ENCODE measurements around the gene LIPE.

The LIPE gene

GRCh38 chr19:42362891-42363440 lies 64.2 kb downstream of the LIPE start:
- peaks cover 19% of the 10 kb centered on the region for H3K36me3 ChIP-seq (ENCODE audit: insufficient read depth, low read length)
- H3K27me3 ChIP-seq (ENCODE audit: insufficient read depth, low read length) = no peaks in the 10 kb centered on the region
- H3K27ac ChIP-seq (ENCODE audit: low read depth, low read length, poor library complexity, severe bottlenecking) = peak overlapping the region; percentile 27
- H2AFZ ChIP-seq (ENCODE audit: low read length) = no peak overlapping the region
- no peak overlapping the region for H3K9ac ChIP-seq (ENCODE audit: low read length)
- H3K4me2 ChIP-seq (ENCODE audit: low read length) = no peak overlapping the region
- no peaks in the 10 kb centered on the region for H3K79me2 ChIP-seq (ENCODE audit: insufficient read depth, low read length)
- H4K20me1 ChIP-seq (ENCODE audit: insufficient read depth, low read length) = no peaks in the 10 kb centered on the region
- TF ChIP-seq, protein P1, sequence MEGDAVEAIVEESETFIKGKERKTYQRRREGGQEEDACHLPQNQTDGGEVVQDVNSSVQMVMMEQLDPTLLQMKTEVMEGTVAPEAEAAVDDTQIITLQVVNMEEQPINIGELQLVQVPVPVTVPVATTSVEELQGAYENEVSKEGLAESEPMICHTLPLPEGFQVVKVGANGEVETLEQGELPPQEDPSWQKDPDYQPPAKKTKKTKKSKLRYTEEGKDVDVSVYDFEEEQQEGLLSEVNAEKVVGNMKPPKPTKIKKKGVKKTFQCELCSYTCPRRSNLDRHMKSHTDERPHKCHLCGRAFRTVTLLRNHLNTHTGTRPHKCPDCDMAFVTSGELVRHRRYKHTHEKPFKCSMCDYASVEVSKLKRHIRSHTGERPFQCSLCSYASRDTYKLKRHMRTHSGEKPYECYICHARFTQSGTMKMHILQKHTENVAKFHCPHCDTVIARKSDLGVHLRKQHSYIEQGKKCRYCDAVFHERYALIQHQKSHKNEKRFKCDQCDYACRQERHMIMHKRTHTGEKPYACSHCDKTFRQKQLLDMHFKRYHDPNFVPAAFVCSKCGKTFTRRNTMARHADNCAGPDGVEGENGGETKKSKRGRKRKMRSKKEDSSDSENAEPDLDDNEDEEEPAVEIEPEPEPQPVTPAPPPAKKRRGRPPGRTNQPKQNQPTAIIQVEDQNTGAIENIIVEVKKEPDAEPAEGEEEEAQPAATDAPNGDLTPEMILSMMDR (IDR thresholded peaks at IDR 0.05; ENCODE audit: low read length) = no peak
- TF ChIP-seq EZH2 (IDR thresholded peaks at IDR 0.05; ENCODE audit: borderline replicate concordance, low read length) = no peak
- peaks cover 18% of the 10 kb centered on the region for H3K4me1 ChIP-seq (ENCODE audit: insufficient read depth, low read length, severe bottlenecking)
- no peaks in the 10 kb centered on the region for H3K9me2 ChIP-seq (ENCODE audit: low read depth, low read length)
- no peak overlapping the region for H3K4me3 ChIP-seq (ENCODE audit: low read depth, low read length, poor library complexity, severe bottlenecking)
- peaks cover 12% of the 10 kb centered on the region for H3K9me3 ChIP-seq (ENCODE audit: low read length)
- no peaks in the 10 kb centered on the region for H3F3A ChIP-seq (ENCODE audit: insufficient read depth, low read length)

GRCh38 chr19:42362342-42362741 lies 64.8 kb downstream of the LIPE start:
- H3K36me3 ChIP-seq (ENCODE audit: insufficient read depth, low read length) = peaks cover 19% of the 10 kb centered on the region
- H3K79me2 ChIP-seq (ENCODE audit: insufficient read depth, low read length) = no peaks in the 10 kb centered on the region
- H3K27me3 ChIP-seq (ENCODE audit: insufficient read depth, low read length) = no peaks in the 10 kb centered on the region
- H3K4me2 ChIP-seq (ENCODE audit: low read length) = no peak overlapping the region
- H3K9me3 ChIP-seq (ENCODE audit: low read length) = peaks cover 12% of the 10 kb centered on the region
- H3K4me3 ChIP-seq (ENCODE audit: low read depth, low read length, poor library complexity, severe bottlenecking) = no peak overlapping the region
- H2AFZ ChIP-seq (ENCODE audit: low read length) = no peak overlapping the region
- H3K9ac ChIP-seq (ENCODE audit: low read length) = no peak overlapping the region
- peaks cover 18% of the 10 kb centered on the region for H3K4me1 ChIP-seq (ENCODE audit: insufficient read depth, low read length, severe bottlenecking)
- H3K9me2 ChIP-seq (ENCODE audit: low read depth, low read length) = no peaks in the 10 kb centered on the region
- no peaks in the 10 kb centered on the region for H3F3A ChIP-seq (ENCODE audit: insufficient read depth, low read length)
- TF ChIP-seq EZH2 (IDR thresholded peaks at IDR 0.05; ENCODE audit: borderline replicate concordance, low read length) = no peak
- TF ChIP-seq, protein P1 (IDR thresholded peaks at IDR 0.05; ENCODE audit: low read length) = no peak
- no peaks in the 10 kb centered on the region for H4K20me1 ChIP-seq (ENCODE audit: insufficient read depth, low read length)
- no peak overlapping the region for H3K27ac ChIP-seq (ENCODE audit: low read depth, low read length, poor library complexity, severe bottlenecking)

GRCh38 chr19:42361545-42361910 lies 65.7 kb downstream of the LIPE start:
- H3K9ac ChIP-seq (ENCODE audit: low read length) = no peak overlapping the region
- peaks cover 12% of the 10 kb centered on the region for H3K9me3 ChIP-seq (ENCODE audit: low read length)
- no peaks in the 10 kb centered on the region for H3F3A ChIP-seq (ENCODE audit: insufficient read depth, low read length)
- no peaks in the 10 kb centered on the region for H3K27me3 ChIP-seq (ENCODE audit: insufficient read depth, low read length)
- H4K20me1 ChIP-seq (ENCODE audit: insufficient read depth, low read length) = no peaks in the 10 kb centered on the region
- no peak overlapping the region for H2AFZ ChIP-seq (ENCODE audit: low read length)
- H3K4me3 ChIP-seq (ENCODE audit: low read depth, low read length, poor library complexity, severe bottlenecking) = no peak overlapping the region
- H3K9me2 ChIP-seq (ENCODE audit: low read depth, low read length) = no peaks in the 10 kb centered on the region
- H3K4me1 ChIP-seq (ENCODE audit: insufficient read depth, low read length, severe bottlenecking) = peaks cover 18% of the 10 kb centered on the region
- peaks cover 19% of the 10 kb centered on the region for H3K36me3 ChIP-seq (ENCODE audit: insufficient read depth, low read length)
- TF ChIP-seq, protein P1 (IDR thresholded peaks at IDR 0.05; ENCODE audit: low read length) = no peak
- no peak for TF ChIP-seq EZH2 (IDR thresholded peaks at IDR 0.05; ENCODE audit: borderline replicate concordance, low read length)
- H3K27ac ChIP-seq (ENCODE audit: low read depth, low read length, poor library complexity, severe bottlenecking) = no peak overlapping the region
- H3K79me2 ChIP-seq (ENCODE audit: insufficient read depth, low read length) = no peaks in the 10 kb centered on the region
- no peak overlapping the region for H3K4me2 ChIP-seq (ENCODE audit: low read length)

Data from OCI-LY1 (cell line).